GM12878 (cell line): ENCODE results near the gene SPATC1L. TPM values are rescaled to one million over a fixed set of nuclear protein-coding genes. Genes with fewer than 3 reads are reported as not detected.
A peak's percentile ranks its signal among the peaks of the same experiment; 100 is the strongest.
"Not testable (repeated sequence)": the region's sequence is repeated elsewhere in the genome, so short reads cannot be mapped to it uniquely, and the experiment has no call there.

Experiments
- ATAC-seq: fragments of 200-7000 bp; cut with Tn5 transposase; 3 replicates; pipeline ENCODE4 v1.9.1; 2020; ENCODE audit warnings: mild to moderate bottlenecking, moderate library complexity
- BruUV-seq: library from RNA; stranded (reverse); fragments of 400-500 nt; replicated peaks from 2 replicates; lab custom pipeline; 2021; lab: Mats Ljungman, UMichigan
- CTCF ChIA-PET: fragments of 300-600 bp; sonication (Branson Sonifier 250); formaldehyde crosslinking; extraction: SDS; loops from one replicate; lab custom pipeline; 2021; ENCODE audit warnings: inconsistent platforms; lab: Yijun Ruan, JAX
- POLR2A ChIA-PET: fragments of 350-600 bp; formaldehyde crosslinking; extraction: SDS; loops from one replicate; lab custom pipeline; 2021; ENCODE audit warnings: inconsistent platforms; lab: Charles Lee
- RAD21 ChIA-PET: fragments of 300-600 bp; sonication (Branson Sonifier 250); formaldehyde crosslinking; loops from one replicate; lab custom pipeline; 2023; ENCODE audit warnings: antibody characterized with exemption; ENCODE audit not compliant: unreplicated experiment; lab: Charles Lee
- SMC1A ChIA-PET: fragments of 300-600 bp; sonication (Branson Sonifier 250); formaldehyde crosslinking; loops from one replicate; lab custom pipeline; 2023; ENCODE audit not compliant: unreplicated experiment, uncharacterized antibody; lab: Charles Lee
- DNase-seq: peaks from one replicate; pipeline ENCODE4 v3.0.0-alpha.2; 2011; ENCODE audit warnings: low read depth, low spot score
- FAIRE-seq: peaks from 3 replicates; lab custom pipeline; 2011; peaks lifted over from hg19 to GRCh38; lab: Jason Lieb, UNC
- H2AFZ ChIP-seq: 2 replicates; pipeline ENCODE4 v1.6.0; 2011; ENCODE audit warnings: low read depth, low read length, control low read depth; ENCODE audit not compliant: control insufficient read depth
- H3K27ac ChIP-seq: 2 replicates; pipeline ENCODE4 v1.5.1; 2011; ENCODE audit warnings: control low read depth; ENCODE audit not compliant: control insufficient read depth, insufficient read depth
- H3K27me3 ChIP-seq, 2 experiments: replicated peaks in 1 of 2; 2 replicates each; pipeline versions ENCODE4 v1.6.0 to v1.6.1; 2011; ENCODE audit warnings: low read length in 1 of 2; ENCODE audit not compliant: control insufficient read depth in 2 of 2, insufficient read depth in 2 of 2
- H3K36me3 ChIP-seq, 2 experiments: 2 replicates each; pipeline ENCODE4 v1.5.1; 2011; ENCODE audit warnings: low read length in 1 of 2; ENCODE audit not compliant: control insufficient read depth in 2 of 2, insufficient read depth in 2 of 2
- H3K4me1 ChIP-seq: 2 replicates; pipeline ENCODE4 v1.6.1; 2011; ENCODE audit warnings: mild to moderate bottlenecking, low read length, moderate library complexity, mixed read lengths; ENCODE audit not compliant: control insufficient read depth, insufficient read depth
- H3K4me2 ChIP-seq: 2 replicates; pipeline ENCODE4 v1.6.0; 2011; ENCODE audit warnings: control low read depth; ENCODE audit not compliant: control insufficient read depth, insufficient read depth
- H3K4me3 ChIP-seq: fragments of 200-600 bp; sonication (generic); 2 replicates; pipeline ENCODE4 v1.5.1; 2016
- H3K79me2 ChIP-seq: 2 replicates; pipeline ENCODE4 v1.6.0; 2011; ENCODE audit warnings: low read length; ENCODE audit not compliant: control insufficient read depth, insufficient read depth
- H3K9ac ChIP-seq: 2 replicates; pipeline ENCODE4 v1.8.0; 2011; ENCODE audit warnings: low read length, control low read depth, mixed read lengths; ENCODE audit not compliant: control insufficient read depth, insufficient read depth
- H3K9me3 ChIP-seq: replicated peaks from 3 replicates; pipeline ENCODE4 v1.5.1; 2011; ENCODE audit warnings: mild to moderate bottlenecking, low read length; ENCODE audit not compliant: control insufficient read depth, insufficient read depth
- H4K20me1 ChIP-seq: 2 replicates; pipeline ENCODE4 v1.6.0; 2011; ENCODE audit not compliant: control insufficient read depth, insufficient read depth
- RAD21 ChIP-seq: IDR thresholded peaks from 2 replicates; pipeline ENCODE4 v1.6.1; 2011; ENCODE audit warnings: mild to moderate bottlenecking, low read depth, low read length, moderate library complexity; ENCODE audit not compliant: insufficient read depth
- RUNX3 ChIP-seq: IDR thresholded peaks from 2 replicates; pipeline ENCODE4 v1.6.1; 2012; ENCODE audit warnings: low read length, inconsistent platforms
- SMC3 ChIP-seq: IDR thresholded peaks from 2 replicates; pipeline ENCODE4 v1.6.1; 2011; ENCODE audit warnings: low read length, improper control_type of control experiment, borderline replicate concordance
- SREBF2 ChIP-seq: IDR thresholded peaks from 2 replicates; pipeline ENCODE4 v1.6.1; 2012; ENCODE audit warnings: mild to moderate bottlenecking, low read length
- WGBS: methylation state at CpG from one replicate; pipeline ENCODE4 v1.1.6; 2016; ENCODE audit warnings: low lambda C conversion rate; ENCODE audit not compliant: insufficient replicate concordance, insufficient coverage; ENCODE audit errors: missing lambda C conversion rate; 5-methylcytosine and 5-hydroxymethylcytosine counted together
- in situ Hi-C: fragments of 300-500 bp; cut with MboI; formaldehyde crosslinking; loops from 9 replicates; pipeline ENCODE4 v1.14.3; 2018; ENCODE audit warnings: mixed read lengths
- intact Hi-C: fragments of 100-400 bp; cut with micrococcal nuclease; formaldehyde crosslinking; loops from one replicate; pipeline ENCODE4 v1.14.2; 2022; ENCODE audit not compliant: unreplicated experiment
- polyA plus RNA-seq, 11 experiments: library from polyadenylated mRNA; depleted of rRNA in 4 of 11; unstranded in 6 of 11; stranded (reverse) in 5 of 11; fragments of >200 nt; fragmentation: Nextera tagmentation in 4 of 11; fragmentation: Illumina TruSeq in 1 of 11; extraction: Ambion mirVana in 4 of 11; extraction: Trizol in 1 of 11; gene quantifications; 1 replicate in 1 of 11; 2 replicates in 10 of 11; pipeline versions ENCODE4 v1.2.1 to v1.2.3, GENCODE V29; 2011 to 2016; ENCODE audit warnings: inconsistent platforms in 2 of 11, missing spikeins in 2 of 11, low read depth in 1 of 11
- total RNA-seq, 4 experiments: library from RNA; depleted of rRNA in 3 of 4; stranded (reverse); fragments of >200 nt in 3 of 4; fragmentation: Illumina TruSeq in 1 of 4; extraction: Trizol in 1 of 4; gene quantifications; 2 replicates each; pipeline versions ENCODE4 v1.2.1 to v1.2.3, GENCODE V29; 2013 to 2021
- TF ChIP-seq, protein P1 (sequence below): fragments of 450-650 bp; IDR thresholded peaks from 2 replicates; pipeline ENCODE4 v1.6.1; 2018; ENCODE audit warnings: mild to moderate bottlenecking, low read depth, moderate library complexity; ENCODE audit not compliant: partially characterized antibody
- TF ChIP-seq, protein P2 (sequence below), 3 experiments: IDR thresholded peaks in 2 of 3; conservative IDR thresholded peaks in 1 of 3; 2 replicates each; pipeline ENCODE4 v1.5.1; 2011; ENCODE audit warnings: low read depth in 3 of 3, low read length in 3 of 3, mild to moderate bottlenecking in 3 of 3, control low read depth in 2 of 3, moderate library complexity in 2 of 3, inconsistent platforms in 1 of 3, mixed read lengths in 1 of 3; ENCODE audit not compliant: control insufficient read depth in 2 of 3, insufficient read depth in 1 of 3; ENCODE audit errors: extremely low read depth in 1 of 3

The SPATC1L gene
- total and polyA plus RNA-seq, 10 of the 15 experiments (the other 5 are each of a cell fraction or from before 2014, with no cell fraction given): 1.4 to 16.0 (median 7.0) TPM; not detected in 2

DNA sequence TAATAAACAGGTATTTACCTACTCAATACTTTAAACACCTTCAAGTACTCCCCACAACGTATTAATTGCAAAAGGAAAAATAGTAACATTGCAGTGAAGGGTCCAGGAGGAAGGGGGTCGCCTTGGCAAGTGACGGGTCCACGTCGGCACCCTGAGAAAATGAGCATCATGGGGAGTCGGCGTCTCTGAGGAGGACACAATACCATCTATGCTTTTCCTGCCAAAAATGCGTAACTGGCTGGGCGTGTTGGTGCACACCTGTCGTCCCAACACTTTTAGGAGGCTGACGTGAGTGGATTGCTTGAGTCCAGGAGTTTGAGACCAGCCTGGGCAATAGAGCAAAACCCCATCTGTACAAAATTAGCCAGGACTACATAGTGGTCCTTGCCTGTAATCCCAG, 36.2 kb downstream of the SPATC1L start:
- H3K27me3 ChIP-seq: no peaks in the 10 kb centered on the region
- no peak overlapping the region for H3K9ac ChIP-seq
- no peaks in the 10 kb centered on the region; the same call in 1 of the 2 replicates for H3K4me1 ChIP-seq
- intact Hi-C loops: loop anchor here (10.0 kb wide), 1 partner anchor 137 kb away; the partner anchor contains the start of genes MCM3AP and YBEY
- WGBS: 53% methylated on average over 11 of the region's 11 CpGs
- no peak for FAIRE-seq
- TF ChIP-seq SREBF2: no peak
- TF ChIP-seq, protein P1, sequence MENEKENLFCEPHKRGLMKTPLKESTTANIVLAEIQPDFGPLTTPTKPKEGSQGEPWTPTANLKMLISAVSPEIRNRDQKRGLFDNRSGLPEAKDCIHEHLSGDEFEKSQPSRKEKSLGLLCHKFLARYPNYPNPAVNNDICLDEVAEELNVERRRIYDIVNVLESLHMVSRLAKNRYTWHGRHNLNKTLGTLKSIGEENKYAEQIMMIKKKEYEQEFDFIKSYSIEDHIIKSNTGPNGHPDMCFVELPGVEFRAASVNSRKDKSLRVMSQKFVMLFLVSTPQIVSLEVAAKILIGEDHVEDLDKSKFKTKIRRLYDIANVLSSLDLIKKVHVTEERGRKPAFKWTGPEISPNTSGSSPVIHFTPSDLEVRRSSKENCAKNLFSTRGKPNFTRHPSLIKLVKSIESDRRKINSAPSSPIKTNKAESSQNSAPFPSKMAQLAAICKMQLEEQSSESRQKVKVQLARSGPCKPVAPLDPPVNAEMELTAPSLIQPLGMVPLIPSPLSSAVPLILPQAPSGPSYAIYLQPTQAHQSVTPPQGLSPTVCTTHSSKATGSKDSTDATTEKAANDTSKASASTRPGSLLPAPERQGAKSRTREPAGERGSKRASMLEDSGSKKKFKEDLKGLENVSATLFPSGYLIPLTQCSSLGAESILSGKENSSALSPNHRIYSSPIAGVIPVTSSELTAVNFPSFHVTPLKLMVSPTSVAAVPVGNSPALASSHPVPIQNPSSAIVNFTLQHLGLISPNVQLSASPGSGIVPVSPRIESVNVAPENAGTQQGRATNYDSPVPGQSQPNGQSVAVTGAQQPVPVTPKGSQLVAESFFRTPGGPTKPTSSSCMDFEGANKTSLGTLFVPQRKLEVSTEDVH: no peak
- RAD21 ChIA-PET: interaction anchor here (1.0 kb wide), 1 partner anchor 174 kb away, joined by 5 read pairs; no protein-coding TSS in a partner anchor
- ATAC-seq: no peak
- SMC1A ChIA-PET: no interaction called here
- no peaks in the 10 kb centered on the region for H3K36me3 ChIP-seq
- H3K27ac ChIP-seq: no peak overlapping the region
- H3K79me2 ChIP-seq: no peaks in the 10 kb centered on the region
- no peak overlapping the region for H2AFZ ChIP-seq
- in situ Hi-C loops: no loop called here
- no peak overlapping the region for H3K4me3 ChIP-seq
- BruUV-seq: no TSS peak
- no peaks in the 10 kb centered on the region for H4K20me1 ChIP-seq
- no peak overlapping the region for H3K4me2 ChIP-seq
- no peaks in the 10 kb centered on the region for H3K9me3 ChIP-seq
- POLR2A ChIA-PET: no interaction called here
- DNase-seq: no peak
- CTCF ChIA-PET: interaction anchor here (1.3 kb wide), 1 partner anchor 106 kb away, joined by 3 read pairs; no protein-coding TSS in a partner anchor

DNA sequence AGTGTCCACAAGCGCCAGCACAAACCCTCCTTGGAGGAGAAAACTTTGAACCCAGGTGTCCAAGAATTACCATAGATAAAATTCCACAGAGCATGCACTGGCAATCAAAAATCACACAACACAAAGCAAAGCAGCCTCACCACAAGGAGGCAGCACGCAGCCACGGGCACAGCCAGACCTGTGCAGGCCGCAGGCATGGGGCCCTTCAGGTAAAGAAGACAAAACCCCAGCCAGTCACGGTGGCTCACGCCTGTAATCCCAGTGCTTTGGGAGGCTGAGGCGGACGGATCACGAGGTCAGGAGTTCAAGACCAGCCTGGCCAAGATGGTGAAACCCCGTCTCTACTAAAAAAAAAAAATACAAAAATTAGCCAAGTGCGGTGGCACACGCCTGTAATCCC, 36.8 kb downstream of the SPATC1L start:
- H3K27me3 ChIP-seq, H3K4me1 ChIP-seq, FAIRE-seq, SMC1A ChIA-PET, H2AFZ ChIP-seq, H4K20me1 ChIP-seq, H3K79me2 ChIP-seq, H3K4me3 ChIP-seq, POLR2A ChIA-PET, H3K36me3 ChIP-seq, DNase-seq, H3K27ac ChIP-seq, H3K4me2 ChIP-seq, BruUV-seq, H3K9me3 ChIP-seq, H3K9ac ChIP-seq, in situ Hi-C loops: not testable (repeated sequence)
- ChIA-PET CTCF (interaction anchor here (0.9 to 1.3 kb wide), 3 partner anchors 107 to 178 kb away, joined by 3 to 4 read pairs (median 4); a partner anchor contains a TSS), RAD21 (interaction anchor here (1.0 kb wide), 1 partner anchor 174 kb away, joined by 5 read pairs; no protein-coding TSS in a partner anchor)
- peak; percentile 47 for ATAC-seq
- intact Hi-C loops: loop anchor here (10.0 kb wide), 1 partner anchor 137 kb away; the partner anchor contains the start of genes MCM3AP and YBEY
- TF ChIP-seq, protein P2, sequence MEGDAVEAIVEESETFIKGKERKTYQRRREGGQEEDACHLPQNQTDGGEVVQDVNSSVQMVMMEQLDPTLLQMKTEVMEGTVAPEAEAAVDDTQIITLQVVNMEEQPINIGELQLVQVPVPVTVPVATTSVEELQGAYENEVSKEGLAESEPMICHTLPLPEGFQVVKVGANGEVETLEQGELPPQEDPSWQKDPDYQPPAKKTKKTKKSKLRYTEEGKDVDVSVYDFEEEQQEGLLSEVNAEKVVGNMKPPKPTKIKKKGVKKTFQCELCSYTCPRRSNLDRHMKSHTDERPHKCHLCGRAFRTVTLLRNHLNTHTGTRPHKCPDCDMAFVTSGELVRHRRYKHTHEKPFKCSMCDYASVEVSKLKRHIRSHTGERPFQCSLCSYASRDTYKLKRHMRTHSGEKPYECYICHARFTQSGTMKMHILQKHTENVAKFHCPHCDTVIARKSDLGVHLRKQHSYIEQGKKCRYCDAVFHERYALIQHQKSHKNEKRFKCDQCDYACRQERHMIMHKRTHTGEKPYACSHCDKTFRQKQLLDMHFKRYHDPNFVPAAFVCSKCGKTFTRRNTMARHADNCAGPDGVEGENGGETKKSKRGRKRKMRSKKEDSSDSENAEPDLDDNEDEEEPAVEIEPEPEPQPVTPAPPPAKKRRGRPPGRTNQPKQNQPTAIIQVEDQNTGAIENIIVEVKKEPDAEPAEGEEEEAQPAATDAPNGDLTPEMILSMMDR (IDR thresholded peaks at IDR 0.05 in 2 of 3, conservative IDR thresholded peaks at IDR 0.05 in 1 of 3; ENCODE audit: control insufficient read depth in 2 of 3, extremely low read depth in 1 of 3, insufficient read depth in 1 of 3, low read depth in 3 of 3, low read length in 3 of 3): peak; percentile 44 to 70 (median 55)
- TF ChIP-seq RAD21 (peak; percentile 66), RUNX3 (peak; percentile 22; the same call in 1 of the 2 replicates), SMC3 (peak; percentile 55; the same call in 1 of the 2 replicates)
- 45% methylated on average over 10 of the region's 12 CpGs for WGBS
